Fibroblast of lung (primary cell): ENCODE data around the gene RANBP3.

Source experiments
- EZH2 ChIP-seq: IDR thresholded peaks from 2 replicates; pipeline ENCODE4 v1.5.1; 2012; ENCODE audit warnings: low read length, control low read depth, mild to moderate bottlenecking; ENCODE audit errors: missing control alignments
- TF ChIP-seq, protein P1 (sequence below), 2 donors: IDR thresholded peaks in 1 of 2; conservative IDR thresholded peaks in 1 of 2; 1 replicate in 1 of 2; 2 replicates in 1 of 2; pipeline ENCODE4 v1.5.1; 2011 to 2012; ENCODE audit warnings: low read length in 2 of 2, control low read depth in 1 of 2, inconsistent platforms in 1 of 2, low read depth in 1 of 2, mild to moderate bottlenecking in 1 of 2

DNA sequence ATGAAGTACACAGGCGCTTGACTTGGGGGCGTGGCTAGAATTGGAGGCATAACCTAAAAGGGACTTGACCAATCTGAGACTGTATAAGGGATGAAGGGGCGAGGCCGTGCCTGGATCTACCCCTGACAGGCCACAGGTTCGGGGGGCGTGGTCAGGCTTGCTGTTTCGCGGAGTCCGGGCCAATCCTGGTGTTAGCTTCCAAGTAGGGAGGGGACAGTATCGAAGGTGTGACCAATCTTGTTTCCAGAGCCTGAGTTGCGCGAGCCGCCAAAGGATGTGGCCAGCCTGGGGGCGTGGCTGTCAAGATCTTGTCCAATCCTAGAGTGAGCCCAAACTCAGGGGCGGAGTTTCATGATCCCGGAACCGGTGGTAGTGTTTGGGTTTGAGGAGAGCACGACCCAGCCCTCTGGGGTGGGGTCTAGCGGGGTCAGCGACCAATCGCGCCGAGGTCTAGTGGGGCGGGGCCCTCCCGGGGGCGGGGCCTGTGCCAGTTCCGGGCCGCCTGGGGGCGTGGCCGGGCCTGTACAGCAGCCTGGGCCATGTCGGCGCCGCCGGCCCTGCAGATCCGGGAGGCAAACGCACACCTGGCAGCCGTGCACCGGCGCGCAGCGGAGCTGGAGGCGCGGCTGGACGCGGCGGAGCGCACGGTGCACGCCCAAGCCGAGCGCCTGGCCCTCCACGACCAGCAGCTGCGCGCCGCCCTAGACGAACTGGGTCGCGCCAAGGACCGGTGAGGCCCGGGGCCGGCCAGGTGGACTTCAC is 73.4 kb downstream of the RANBP3 start, which contains the start of gene VMAC:
- TF ChIP-seq, protein P1, sequence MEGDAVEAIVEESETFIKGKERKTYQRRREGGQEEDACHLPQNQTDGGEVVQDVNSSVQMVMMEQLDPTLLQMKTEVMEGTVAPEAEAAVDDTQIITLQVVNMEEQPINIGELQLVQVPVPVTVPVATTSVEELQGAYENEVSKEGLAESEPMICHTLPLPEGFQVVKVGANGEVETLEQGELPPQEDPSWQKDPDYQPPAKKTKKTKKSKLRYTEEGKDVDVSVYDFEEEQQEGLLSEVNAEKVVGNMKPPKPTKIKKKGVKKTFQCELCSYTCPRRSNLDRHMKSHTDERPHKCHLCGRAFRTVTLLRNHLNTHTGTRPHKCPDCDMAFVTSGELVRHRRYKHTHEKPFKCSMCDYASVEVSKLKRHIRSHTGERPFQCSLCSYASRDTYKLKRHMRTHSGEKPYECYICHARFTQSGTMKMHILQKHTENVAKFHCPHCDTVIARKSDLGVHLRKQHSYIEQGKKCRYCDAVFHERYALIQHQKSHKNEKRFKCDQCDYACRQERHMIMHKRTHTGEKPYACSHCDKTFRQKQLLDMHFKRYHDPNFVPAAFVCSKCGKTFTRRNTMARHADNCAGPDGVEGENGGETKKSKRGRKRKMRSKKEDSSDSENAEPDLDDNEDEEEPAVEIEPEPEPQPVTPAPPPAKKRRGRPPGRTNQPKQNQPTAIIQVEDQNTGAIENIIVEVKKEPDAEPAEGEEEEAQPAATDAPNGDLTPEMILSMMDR (conservative IDR thresholded peaks at IDR 0.05 in 1 of 2, IDR thresholded peaks at IDR 0.05 in 1 of 2; ENCODE audit: low read depth in 1 of 2, low read length in 2 of 2), result no peak
- no peak for TF ChIP-seq EZH2
